Measurements from ENCODE around the gene FBXO17. TPM values are rescaled to one million over a fixed set of nuclear protein-coding genes. Genes with fewer than 3 reads are reported as not detected.

The FBXO17 gene
- total RNA-seq, 1 donor from 2014 or later: 16.0 TPM

DNA sequence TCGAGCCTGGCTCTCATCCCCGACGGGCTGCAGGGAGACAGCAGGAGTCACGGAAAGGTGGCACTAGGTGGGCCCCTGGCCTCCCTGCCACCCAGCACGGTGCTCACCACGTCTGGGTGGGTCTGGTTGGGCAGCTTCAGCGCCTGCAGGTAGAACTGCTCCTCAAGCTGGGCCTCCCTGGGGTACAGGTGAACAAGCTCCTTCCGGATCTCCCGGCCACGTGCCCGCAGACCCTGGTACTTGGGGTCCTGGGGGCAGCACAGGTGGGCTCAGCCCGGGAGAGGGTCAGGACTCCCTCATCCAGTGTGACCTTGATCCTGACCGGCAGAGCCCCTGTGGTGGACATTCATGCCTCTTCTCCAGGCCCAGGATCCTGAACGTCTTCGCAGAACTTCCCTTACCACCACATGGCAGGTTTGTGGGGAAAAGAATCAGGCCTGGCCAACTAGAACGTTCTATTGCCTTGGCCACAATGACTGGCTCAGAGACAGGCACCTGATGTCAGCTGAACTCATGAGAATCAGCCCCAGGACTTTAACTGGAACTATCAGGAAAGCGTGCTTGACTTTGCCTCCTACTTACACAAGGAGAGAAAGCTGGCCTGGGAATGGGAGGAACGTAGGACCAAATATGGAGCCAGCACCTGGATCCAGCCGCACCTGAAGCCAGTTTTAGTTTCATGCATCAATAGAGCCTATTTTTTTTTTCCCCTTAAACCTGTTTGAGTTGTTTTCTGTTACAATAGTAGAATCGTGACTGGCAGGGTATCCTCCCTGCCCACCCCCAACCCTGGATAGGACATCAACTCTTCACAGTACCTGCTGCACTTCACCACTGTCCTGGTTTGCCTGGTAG is 53.9 kb downstream of the FBXO17 start:
- no peak overlapping the region for H3K27ac Mint-ChIP-seq (ENCODE audit: unreplicated experiment)
- TF ChIP-seq, protein P1, sequence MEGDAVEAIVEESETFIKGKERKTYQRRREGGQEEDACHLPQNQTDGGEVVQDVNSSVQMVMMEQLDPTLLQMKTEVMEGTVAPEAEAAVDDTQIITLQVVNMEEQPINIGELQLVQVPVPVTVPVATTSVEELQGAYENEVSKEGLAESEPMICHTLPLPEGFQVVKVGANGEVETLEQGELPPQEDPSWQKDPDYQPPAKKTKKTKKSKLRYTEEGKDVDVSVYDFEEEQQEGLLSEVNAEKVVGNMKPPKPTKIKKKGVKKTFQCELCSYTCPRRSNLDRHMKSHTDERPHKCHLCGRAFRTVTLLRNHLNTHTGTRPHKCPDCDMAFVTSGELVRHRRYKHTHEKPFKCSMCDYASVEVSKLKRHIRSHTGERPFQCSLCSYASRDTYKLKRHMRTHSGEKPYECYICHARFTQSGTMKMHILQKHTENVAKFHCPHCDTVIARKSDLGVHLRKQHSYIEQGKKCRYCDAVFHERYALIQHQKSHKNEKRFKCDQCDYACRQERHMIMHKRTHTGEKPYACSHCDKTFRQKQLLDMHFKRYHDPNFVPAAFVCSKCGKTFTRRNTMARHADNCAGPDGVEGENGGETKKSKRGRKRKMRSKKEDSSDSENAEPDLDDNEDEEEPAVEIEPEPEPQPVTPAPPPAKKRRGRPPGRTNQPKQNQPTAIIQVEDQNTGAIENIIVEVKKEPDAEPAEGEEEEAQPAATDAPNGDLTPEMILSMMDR (IDR thresholded peaks at IDR 0.05; ENCODE audit: unreplicated experiment): no peak
- H3K36me3 Mint-ChIP-seq (ENCODE audit: low read depth, unreplicated experiment): peaks cover 15% of the 10 kb centered on the region
- DNase-seq (ENCODE audit: low spot score): no peak
- H3K4me3 Mint-ChIP-seq (ENCODE audit: unreplicated experiment): peak overlapping the region; percentile 78
- H3K4me1 Mint-ChIP-seq (ENCODE audit: unreplicated experiment): peaks cover 9% of the 10 kb centered on the region
- H3K27me3 Mint-ChIP-seq (ENCODE audit: unreplicated experiment): no peaks in the 10 kb centered on the region
- no peaks in the 10 kb centered on the region for H3K9me3 Mint-ChIP-seq (ENCODE audit: unreplicated experiment)

DNA sequence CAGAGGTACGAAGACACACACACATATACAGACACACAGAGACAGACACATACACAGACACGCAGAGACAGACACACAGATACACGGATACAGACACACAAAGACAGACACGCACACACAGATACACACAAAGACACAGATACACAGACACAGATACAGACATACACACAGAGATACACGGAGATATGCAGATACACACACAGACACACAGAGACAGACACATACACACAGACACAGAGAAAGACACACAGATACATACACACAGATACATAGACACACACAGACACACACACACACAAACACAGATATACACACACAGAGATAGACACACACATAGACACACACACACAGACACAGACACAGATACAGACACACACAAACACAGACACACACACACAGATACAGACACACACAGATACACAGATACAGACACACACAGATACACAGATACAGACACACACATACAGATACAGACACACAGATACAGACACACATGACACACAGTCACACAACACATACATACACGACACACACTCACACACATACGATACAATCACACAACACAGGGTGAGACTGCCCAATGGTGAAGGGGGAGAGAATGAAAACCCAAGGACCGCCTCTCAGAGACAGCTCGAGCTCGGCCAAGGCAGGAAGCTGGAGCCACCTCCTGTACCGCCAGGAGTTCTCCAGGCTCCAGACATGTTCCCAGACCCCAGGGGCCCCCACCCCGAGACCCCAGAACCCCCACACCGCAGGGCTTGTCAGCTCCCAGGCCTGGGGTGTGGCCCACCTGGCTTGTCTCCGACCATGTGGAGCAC is 54.7 kb downstream of the FBXO17 start:
- Mint-ChIP-seq H3K4me3 (ENCODE audit: unreplicated experiment) (no peak overlapping the region), H3K4me1 (ENCODE audit: unreplicated experiment) (peaks cover 12% of the 10 kb centered on the region), H3K27me3 (ENCODE audit: unreplicated experiment) (peaks cover 5% of the 10 kb centered on the region), H3K36me3 (ENCODE audit: low read depth, unreplicated experiment) (peaks cover 15% of the 10 kb centered on the region), H3K27ac (ENCODE audit: unreplicated experiment) (no peak overlapping the region), H3K9me3 (ENCODE audit: unreplicated experiment) (no peaks in the 10 kb centered on the region)
- DNase-seq (ENCODE audit: low spot score): no peak
- TF ChIP-seq, protein P1 (IDR thresholded peaks at IDR 0.05; ENCODE audit: unreplicated experiment): no peak

DNA sequence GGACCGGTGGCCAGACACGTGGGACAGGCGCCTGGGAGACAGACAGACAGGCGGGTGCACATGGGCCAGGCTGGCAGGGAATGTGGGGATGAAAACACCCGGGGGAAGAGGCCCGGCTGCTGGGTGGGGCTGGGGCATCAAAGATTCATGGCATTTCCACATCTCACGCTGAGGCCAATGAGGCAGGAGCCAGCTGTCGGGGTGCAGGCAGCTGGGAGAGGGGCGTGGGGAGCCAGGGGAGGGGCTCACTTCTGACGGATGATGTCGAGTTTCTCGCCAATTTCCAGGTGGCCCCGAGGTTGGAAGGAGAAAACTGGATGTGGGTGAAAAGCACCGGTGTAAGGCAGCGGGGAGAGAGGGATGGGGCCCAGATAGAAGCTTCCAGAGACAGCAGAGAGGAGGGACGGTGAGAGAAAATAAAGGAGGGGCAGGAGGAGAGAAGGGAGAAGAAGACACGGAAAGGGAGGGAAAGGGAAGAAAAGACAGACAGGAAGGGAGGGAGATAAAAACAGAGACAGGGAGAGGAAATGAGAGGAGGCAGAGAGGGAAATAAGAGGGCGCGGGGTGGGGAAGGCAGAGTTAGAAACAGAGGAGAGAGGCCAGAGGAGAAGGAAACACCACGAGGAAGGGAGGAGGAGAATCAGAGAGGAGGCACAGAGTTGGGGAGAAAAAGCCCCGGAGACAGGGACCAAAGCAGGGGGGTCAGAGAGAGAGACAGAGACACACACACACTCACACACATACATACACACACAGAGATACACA is 55.5 kb downstream of the FBXO17 start:
- peaks cover 10% of the 10 kb centered on the region for H3K36me3 Mint-ChIP-seq (ENCODE audit: low read depth, unreplicated experiment)
- H3K4me1 Mint-ChIP-seq (ENCODE audit: unreplicated experiment): peaks cover 12% of the 10 kb centered on the region
- TF ChIP-seq, protein P1 (IDR thresholded peaks at IDR 0.05; ENCODE audit: unreplicated experiment): no peak
- DNase-seq (ENCODE audit: low spot score): no peak
- peaks cover 5% of the 10 kb centered on the region for H3K27me3 Mint-ChIP-seq (ENCODE audit: unreplicated experiment)
- no peak overlapping the region for H3K4me3 Mint-ChIP-seq (ENCODE audit: unreplicated experiment)
- H3K27ac Mint-ChIP-seq (ENCODE audit: unreplicated experiment): no peak overlapping the region
- H3K9me3 Mint-ChIP-seq (ENCODE audit: unreplicated experiment): no peaks in the 10 kb centered on the region

DNA sequence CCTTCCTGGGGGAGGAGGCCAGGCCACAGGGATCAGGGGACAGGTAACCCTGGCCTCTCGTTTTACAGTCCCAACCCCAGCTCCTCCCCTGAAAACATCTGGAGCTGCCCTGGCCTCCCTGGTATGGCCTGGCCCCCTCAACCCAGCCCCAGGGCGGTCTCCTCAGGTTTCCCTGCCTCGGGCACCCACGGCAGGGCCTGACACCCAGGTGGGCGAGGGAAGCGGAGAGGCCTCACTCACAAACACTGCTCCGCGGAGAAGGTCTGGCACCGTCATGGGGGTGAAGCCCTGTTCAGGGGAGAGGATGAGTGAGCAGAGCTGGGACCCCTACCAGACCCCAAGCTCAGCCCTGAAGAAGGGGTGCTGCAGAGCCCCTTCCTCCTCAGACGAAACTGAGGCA is 57.0 kb downstream of the FBXO17 start:
- Mint-ChIP-seq H3K27me3 (ENCODE audit: unreplicated experiment) (peaks cover 10% of the 10 kb centered on the region), H3K36me3 (ENCODE audit: low read depth, unreplicated experiment) (peaks cover 4% of the 10 kb centered on the region), H3K9me3 (ENCODE audit: unreplicated experiment) (no peaks in the 10 kb centered on the region), H3K4me1 (ENCODE audit: unreplicated experiment) (peaks cover 15% of the 10 kb centered on the region), H3K27ac (ENCODE audit: unreplicated experiment) (no peak overlapping the region), H3K4me3 (ENCODE audit: unreplicated experiment) (no peak overlapping the region)
- no peak for DNase-seq (ENCODE audit: low spot score)
- TF ChIP-seq, protein P1 (IDR thresholded peaks at IDR 0.05; ENCODE audit: unreplicated experiment): no peak

Measured in endothelial cell (in vitro differentiated cells).